GM12878 (cell line): ENCODE measurements around the gene OTUD5. TPM values are rescaled to one million over a fixed set of nuclear protein-coding genes. Genes with fewer than 3 reads are reported as not detected.
A peak's percentile ranks its signal among the peaks of the same experiment; 100 is the strongest.

ENCODE experiments used
- ATAC-seq: fragments of 200-7000 bp; cut with Tn5 transposase; 3 replicates; pipeline ENCODE4 v1.9.1; 2020; ENCODE audit warnings: mild to moderate bottlenecking, moderate library complexity
- BruUV-seq: library from RNA; stranded (reverse); fragments of 400-500 nt; replicated peaks from 2 replicates; lab custom pipeline; 2021; lab: Mats Ljungman, UMichigan
- CTCF ChIA-PET: fragments of 300-600 bp; sonication (Branson Sonifier 250); formaldehyde crosslinking; extraction: SDS; loops from one replicate; lab custom pipeline; 2021; ENCODE audit warnings: inconsistent platforms; lab: Yijun Ruan, JAX
- POLR2A ChIA-PET: fragments of 350-600 bp; formaldehyde crosslinking; extraction: SDS; loops from one replicate; lab custom pipeline; 2021; ENCODE audit warnings: inconsistent platforms; lab: Charles Lee
- RAD21 ChIA-PET: fragments of 300-600 bp; sonication (Branson Sonifier 250); formaldehyde crosslinking; loops from one replicate; lab custom pipeline; 2023; ENCODE audit warnings: antibody characterized with exemption; ENCODE audit not compliant: unreplicated experiment; lab: Charles Lee
- SMC1A ChIA-PET: fragments of 300-600 bp; sonication (Branson Sonifier 250); formaldehyde crosslinking; loops from one replicate; lab custom pipeline; 2023; ENCODE audit not compliant: unreplicated experiment, uncharacterized antibody; lab: Charles Lee
- DNase-seq: peaks from one replicate; pipeline ENCODE4 v3.0.0-alpha.2; 2011; ENCODE audit warnings: low read depth, low spot score
- FAIRE-seq: peaks from 3 replicates; lab custom pipeline; 2011; peaks lifted over from hg19 to GRCh38; lab: Jason Lieb, UNC
- H2AFZ ChIP-seq: 2 replicates; pipeline ENCODE4 v1.6.0; 2011; ENCODE audit warnings: low read depth, low read length, control low read depth; ENCODE audit not compliant: control insufficient read depth
- H3K27ac ChIP-seq: 2 replicates; pipeline ENCODE4 v1.5.1; 2011; ENCODE audit warnings: control low read depth; ENCODE audit not compliant: control insufficient read depth, insufficient read depth
- H3K27me3 ChIP-seq, 2 experiments: replicated peaks in 1 of 2; 2 replicates each; pipeline versions ENCODE4 v1.6.0 to v1.6.1; 2011; ENCODE audit warnings: low read length in 1 of 2; ENCODE audit not compliant: control insufficient read depth in 2 of 2, insufficient read depth in 2 of 2
- H3K36me3 ChIP-seq, 2 experiments: 2 replicates each; pipeline ENCODE4 v1.5.1; 2011; ENCODE audit warnings: low read length in 1 of 2; ENCODE audit not compliant: control insufficient read depth in 2 of 2, insufficient read depth in 2 of 2
- H3K4me1 ChIP-seq: 2 replicates; pipeline ENCODE4 v1.6.1; 2011; ENCODE audit warnings: mild to moderate bottlenecking, low read length, moderate library complexity, mixed read lengths; ENCODE audit not compliant: control insufficient read depth, insufficient read depth
- H3K4me2 ChIP-seq: 2 replicates; pipeline ENCODE4 v1.6.0; 2011; ENCODE audit warnings: control low read depth; ENCODE audit not compliant: control insufficient read depth, insufficient read depth
- H3K4me3 ChIP-seq: fragments of 200-600 bp; sonication (generic); 2 replicates; pipeline ENCODE4 v1.5.1; 2016
- H3K79me2 ChIP-seq: 2 replicates; pipeline ENCODE4 v1.6.0; 2011; ENCODE audit warnings: low read length; ENCODE audit not compliant: control insufficient read depth, insufficient read depth
- H3K9ac ChIP-seq: 2 replicates; pipeline ENCODE4 v1.8.0; 2011; ENCODE audit warnings: low read length, control low read depth, mixed read lengths; ENCODE audit not compliant: control insufficient read depth, insufficient read depth
- H3K9me3 ChIP-seq: replicated peaks from 3 replicates; pipeline ENCODE4 v1.5.1; 2011; ENCODE audit warnings: mild to moderate bottlenecking, low read length; ENCODE audit not compliant: control insufficient read depth, insufficient read depth
- H4K20me1 ChIP-seq: 2 replicates; pipeline ENCODE4 v1.6.0; 2011; ENCODE audit not compliant: control insufficient read depth, insufficient read depth
- BMI1 ChIP-seq: fragments of 450-650 bp; IDR thresholded peaks from 2 replicates; pipeline ENCODE4 v1.6.1; 2016; ENCODE audit warnings: mild to moderate bottlenecking, moderate library complexity, borderline replicate concordance
- E2F8 ChIP-seq: fragments of 450-650 bp; IDR thresholded peaks from 2 replicates; pipeline ENCODE4 v1.6.1; 2018; ENCODE audit warnings: mild to moderate bottlenecking, low read depth, moderate library complexity; ENCODE audit not compliant: partially characterized antibody
- IKZF1 ChIP-seq: fragments of 450-650 bp; conservative IDR thresholded peaks from 2 replicates; pipeline ENCODE4 v1.6.1; 2017; ENCODE audit warnings: antibody characterized with exemption, mild to moderate bottlenecking
- IKZF2 ChIP-seq, 2 experiments: fragments of 450-650 bp; IDR thresholded peaks; 2 replicates each; pipeline ENCODE4 v1.6.1; 2017; ENCODE audit warnings: mild to moderate bottlenecking in 2 of 2, moderate library complexity in 2 of 2
- IRF4 ChIP-seq: IDR thresholded peaks from 2 replicates; pipeline ENCODE4 v1.6.1; 2011; ENCODE audit warnings: low read depth, low read length
- MXI1 ChIP-seq: fragments of 150-350 bp; IDR thresholded peaks from 2 replicates; pipeline ENCODE4 v1.6.1; 2011; ENCODE audit warnings: low read depth, mild to moderate bottlenecking, inconsistent platforms, low read length, improper control_type of control experiment
- RUNX3 ChIP-seq: IDR thresholded peaks from 2 replicates; pipeline ENCODE4 v1.6.1; 2012; ENCODE audit warnings: low read length, inconsistent platforms
- SKIL ChIP-seq: fragments of 450-650 bp; IDR thresholded peaks from 2 replicates; pipeline ENCODE4 v1.6.1; 2017; ENCODE audit warnings: mild to moderate bottlenecking, low read depth, inconsistent platforms; ENCODE audit not compliant: poor library complexity, severe bottlenecking
- SMC3 ChIP-seq: IDR thresholded peaks from 2 replicates; pipeline ENCODE4 v1.6.1; 2011; ENCODE audit warnings: low read length, improper control_type of control experiment, borderline replicate concordance
- SPI1 ChIP-seq: IDR thresholded peaks from 2 replicates; pipeline ENCODE4 v1.6.1; 2011; ENCODE audit warnings: low read depth, mild to moderate bottlenecking, low read length, moderate library complexity, borderline replicate concordance; ENCODE audit not compliant: insufficient read depth
- WGBS: methylation state at CpG from one replicate; pipeline ENCODE4 v1.1.6; 2016; ENCODE audit warnings: low lambda C conversion rate; ENCODE audit not compliant: insufficient replicate concordance, insufficient coverage; ENCODE audit errors: missing lambda C conversion rate; 5-methylcytosine and 5-hydroxymethylcytosine counted together
- in situ Hi-C: fragments of 300-500 bp; cut with MboI; formaldehyde crosslinking; loops from 9 replicates; pipeline ENCODE4 v1.14.3; 2018; ENCODE audit warnings: mixed read lengths
- intact Hi-C: fragments of 100-400 bp; cut with micrococcal nuclease; formaldehyde crosslinking; loops from one replicate; pipeline ENCODE4 v1.14.2; 2022; ENCODE audit not compliant: unreplicated experiment
- polyA plus RNA-seq, 11 experiments: library from polyadenylated mRNA; depleted of rRNA in 4 of 11; unstranded in 6 of 11; stranded (reverse) in 5 of 11; fragments of >200 nt; fragmentation: Nextera tagmentation in 4 of 11; fragmentation: Illumina TruSeq in 1 of 11; extraction: Ambion mirVana in 4 of 11; extraction: Trizol in 1 of 11; gene quantifications; 1 replicate in 1 of 11; 2 replicates in 10 of 11; pipeline versions ENCODE4 v1.2.1 to v1.2.3, GENCODE V29; 2011 to 2016; ENCODE audit warnings: inconsistent platforms in 2 of 11, missing spikeins in 2 of 11, low read depth in 1 of 11
- total RNA-seq, 4 experiments: library from RNA; depleted of rRNA in 3 of 4; stranded (reverse); fragments of >200 nt in 3 of 4; fragmentation: Illumina TruSeq in 1 of 4; extraction: Trizol in 1 of 4; gene quantifications; 2 replicates each; pipeline versions ENCODE4 v1.2.1 to v1.2.3, GENCODE V29; 2013 to 2021
- TF ChIP-seq, protein P1 (sequence below): fragments of 150-350 bp; IDR thresholded peaks from 2 replicates; pipeline ENCODE4 v1.6.1; 2014; ENCODE audit warnings: mild to moderate bottlenecking, low read depth, low read length
- TF ChIP-seq, protein P2 (sequence below): fragments of 450-650 bp; IDR thresholded peaks from 2 replicates; pipeline ENCODE4 v1.6.1; 2017; ENCODE audit warnings: borderline replicate concordance

The OTUD5 gene
- total and polyA plus RNA-seq, 10 of the 15 experiments (the other 5 are each of a cell fraction or from before 2014, with no cell fraction given): 2.0 to 50.3 (median 22.7) TPM

GRCh38 chrX:48934581-48935300 is 22.7 kb downstream of the OTUD5 start (continued):
- no peak for TF ChIP-seq E2F8

- Histone ChIP-seq H3K4me3 (no peak overlapping the region), H3K27ac (peak overlapping the region; percentile 83), H4K20me1 (no peaks in the 10 kb centered on the region), H3K4me1 (peaks cover 45% of the 10 kb centered on the region), H3K4me2 (peak overlapping the region; percentile 44), H3K36me3 (peaks cover 2 to 8% of the 10 kb centered on the region in 2 experiments; a peak in 3 of 4 replicates), H2AFZ (no peak overlapping the region), H3K9ac (peak overlapping the region; percentile 15), H3K79me2 (peaks cover 20% of the 10 kb centered on the region), H3K27me3 (no peaks in the 10 kb centered on the region), H3K9me3 (no peaks in the 10 kb centered on the region; the same call in 2 of the 3 replicates)
- DNase-seq (no peak), FAIRE-seq (peak; percentile 59), ATAC-seq (peak; percentile 16)
- intact Hi-C loops: no loop called here
- ChIA-PET CTCF (no interaction called here), POLR2A (no interaction called here), RAD21 (no interaction called here), SMC1A (no interaction called here)
- BruUV-seq: no TSS peak
- 0% methylated on average over 2 of the region's 2 CpGs for WGBS
- in situ Hi-C loops: loop anchor here (25.0 kb wide), 1 partner anchor 1721 kb away; the partner anchor contains the start of gene CDK16
- TF ChIP-seq SPI1 (peak; percentile 70), IKZF1 (peak; percentile 47), MXI1 (peak; percentile 21; the same call in 1 of the 2 replicates), SKIL (no peak), SMC3 (peak; percentile 13; the same call in 1 of the 2 replicates), BMI1 (no peak), IKZF2 (IDR thresholded peaks at IDR 0.05) (peak; percentile 54 to 65; a peak in 3 of 4 replicates), IRF4 (peak; percentile 80), RUNX3 (peak; percentile 48)
- TF ChIP-seq, protein P1, sequence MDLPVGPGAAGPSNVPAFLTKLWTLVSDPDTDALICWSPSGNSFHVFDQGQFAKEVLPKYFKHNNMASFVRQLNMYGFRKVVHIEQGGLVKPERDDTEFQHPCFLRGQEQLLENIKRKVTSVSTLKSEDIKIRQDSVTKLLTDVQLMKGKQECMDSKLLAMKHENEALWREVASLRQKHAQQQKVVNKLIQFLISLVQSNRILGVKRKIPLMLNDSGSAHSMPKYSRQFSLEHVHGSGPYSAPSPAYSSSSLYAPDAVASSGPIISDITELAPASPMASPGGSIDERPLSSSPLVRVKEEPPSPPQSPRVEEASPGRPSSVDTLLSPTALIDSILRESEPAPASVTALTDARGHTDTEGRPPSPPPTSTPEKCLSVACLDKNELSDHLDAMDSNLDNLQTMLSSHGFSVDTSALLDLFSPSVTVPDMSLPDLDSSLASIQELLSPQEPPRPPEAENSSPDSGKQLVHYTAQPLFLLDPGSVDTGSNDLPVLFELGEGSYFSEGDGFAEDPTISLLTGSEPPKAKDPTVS: no peak
- TF ChIP-seq, protein P2, sequence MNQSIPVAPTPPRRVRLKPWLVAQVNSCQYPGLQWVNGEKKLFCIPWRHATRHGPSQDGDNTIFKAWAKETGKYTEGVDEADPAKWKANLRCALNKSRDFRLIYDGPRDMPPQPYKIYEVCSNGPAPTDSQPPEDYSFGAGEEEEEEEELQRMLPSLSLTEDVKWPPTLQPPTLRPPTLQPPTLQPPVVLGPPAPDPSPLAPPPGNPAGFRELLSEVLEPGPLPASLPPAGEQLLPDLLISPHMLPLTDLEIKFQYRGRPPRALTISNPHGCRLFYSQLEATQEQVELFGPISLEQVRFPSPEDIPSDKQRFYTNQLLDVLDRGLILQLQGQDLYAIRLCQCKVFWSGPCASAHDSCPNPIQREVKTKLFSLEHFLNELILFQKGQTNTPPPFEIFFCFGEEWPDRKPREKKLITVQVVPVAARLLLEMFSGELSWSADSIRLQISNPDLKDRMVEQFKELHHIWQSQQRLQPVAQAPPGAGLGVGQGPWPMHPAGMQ: no peak
These were observed 23.6 kb downstream of the OTUD5 start for GRCh38 chrX:48933757-48934156.
